NCI-H2196 (cell line): ENCODE measurements around the gene RER1.

Source experiments
- DNase-seq: peaks from one replicate; lab custom pipeline; 2025; ENCODE audit not compliant: unreplicated experiment; lab: John Stamatoyannopoulos, UW

The RER1 gene

GRCh38 chr1:2391041-2391930 is at the start of gene RER1, which contains the start of gene MORN1:
Gene RER1, plus strand, starts transcription at chr1:2391841. Its CDS starts 3,950 bp downstream, at chr1:2395791.
Gene MORN1, minus strand, starts transcription at chr1:2391554. Its CDS starts 21 bp downstream, at chr1:2391533.
- peak; percentile 100 for DNase-seq

- no peak for DNase-seq
These were observed 49.1 kb upstream of the RER1 start for GRCh38 chr1:2342384-2343022.

- DNase-seq: no peak
These were observed 48.4 kb upstream of the RER1 start for GRCh38 chr1:2343023-2343935.

- DNase-seq: no peak
These were observed 47.4 kb upstream of the RER1 start for GRCh38 chr1:2344121-2344681.

GRCh38 chr1:2344744-2345296 is 46.8 kb upstream of the RER1 start:
- no peak for DNase-seq

- no peak for DNase-seq
These were observed 46.2 kb upstream of the RER1 start for GRCh38 chr1:2345297-2346075.

GRCh38 chr1:2346691-2347408 is 44.8 kb upstream of the RER1 start:
- no peak for DNase-seq

- DNase-seq: no peak
These were observed 44.2 kb upstream of the RER1 start for GRCh38 chr1:2347409-2347785.

GRCh38 chr1:2347896-2348295 is 43.7 kb upstream of the RER1 start:
- no peak for DNase-seq

- no peak for DNase-seq
These were observed 43.0 kb upstream of the RER1 start for GRCh38 chr1:2348346-2349325.

- DNase-seq: no peak
These were observed 41.8 kb upstream of the RER1 start for GRCh38 chr1:2349806-2350205.

GRCh38 chr1:2350501-2350900 is 41.1 kb upstream of the RER1 start:
- no peak for DNase-seq

GRCh38 chr1:2350911-2351655 is 40.6 kb upstream of the RER1 start:
- DNase-seq: no peak

- DNase-seq: no peak
These were observed 39.9 kb upstream of the RER1 start for GRCh38 chr1:2351723-2352122.

GRCh38 chr1:2352341-2352896 is 39.2 kb upstream of the RER1 start:
- DNase-seq: no peak

GRCh38 chr1:2352897-2353550 is 38.6 kb upstream of the RER1 start:
- DNase-seq: no peak
